Measurements from ENCODE around the gene ZNF670. TPM values are rescaled to one million over a fixed set of nuclear protein-coding genes. Genes with fewer than 3 reads are reported as not detected.

Gene ZNF670
- total and polyA plus RNA-seq, 9 donors = 1.3 to 5.3 (median 4.1) TPM

GRCh38 chr1:247079141-247079874, 697 bp upstream of the ZNF670 start:
- Histone ChIP-seq H3K4me3 (peak overlapping the region; percentile 90), H3K27me3 (no peaks in the 10 kb centered on the region), H3K9me3 (no peaks in the 10 kb centered on the region), H3K4me1 (ENCODE audit: insufficient read depth) (peaks cover 2% of the 10 kb centered on the region), H3K36me3 (no peaks in the 10 kb centered on the region), H3K27ac (no peak overlapping the region)
- WGBS, 3 donors = 41 to 50% (median 50%) methylated on average over 23 of the region's 23 CpGs
- no peak for DNase-seq
- no peak for TF ChIP-seq CTCF (IDR thresholded peaks at IDR 0.05)
- no peak for TF ChIP-seq EP300 (IDR thresholded peaks at IDR 0.05)
- TF ChIP-seq POLR2A (IDR thresholded peaks at IDR 0.05) = no peak
- intact Hi-C loops (cut with DNase I) = no loop called here

- H3K4me1 ChIP-seq (ENCODE audit: insufficient read depth) = peaks cover 2% of the 10 kb centered on the region
- 0 to 1% (median 1%) methylated on average over 8 of the region's 8 CpGs for WGBS, 3 donors
- DNase-seq = no peak
- no peaks in the 10 kb centered on the region for H3K36me3 ChIP-seq
- H3K27me3 ChIP-seq = no peaks in the 10 kb centered on the region
- peak overlapping the region; percentile 90 for H3K4me3 ChIP-seq
- TF ChIP-seq CTCF (IDR thresholded peaks at IDR 0.05) (no peak), POLR2A (IDR thresholded peaks at IDR 0.05) (no peak), EP300 (IDR thresholded peaks at IDR 0.05) (no peak)
- H3K9me3 ChIP-seq = no peaks in the 10 kb centered on the region
- H3K27ac ChIP-seq = no peak overlapping the region
- intact Hi-C loops (cut with DNase I) = no loop called here
Observed at GRCh38 chr1:247077876-247078257, 744 bp downstream of the ZNF670 start.

GRCh38 chr1:247077213-247077612, 1.4 kb downstream of the ZNF670 start:
- no peaks in the 10 kb centered on the region for H3K36me3 ChIP-seq
- H3K9me3 ChIP-seq = no peaks in the 10 kb centered on the region
- no peak overlapping the region for H3K4me3 ChIP-seq
- WGBS, 3 donors = 49 to 60% (median 51%) methylated on average over 3 of the region's 3 CpGs
- intact Hi-C loops (cut with DNase I) = no loop called here
- no peaks in the 10 kb centered on the region for H3K27me3 ChIP-seq
- TF ChIP-seq POLR2A (IDR thresholded peaks at IDR 0.05) = no peak
- no peak for TF ChIP-seq EP300 (IDR thresholded peaks at IDR 0.05)
- TF ChIP-seq CTCF (IDR thresholded peaks at IDR 0.05) = no peak
- no peak for DNase-seq
- peaks cover 2% of the 10 kb centered on the region for H3K4me1 ChIP-seq (ENCODE audit: insufficient read depth)
- H3K27ac ChIP-seq = no peak overlapping the region

- no peak for DNase-seq
- 97 to 98% (median 98%) methylated on average over 3 of the region's 3 CpGs for WGBS, 3 donors
- no peaks in the 10 kb centered on the region for H3K36me3 ChIP-seq
- H3K4me1 ChIP-seq (ENCODE audit: insufficient read depth) = no peaks in the 10 kb centered on the region
- intact Hi-C loops (cut with DNase I) = no loop called here
- no peak for TF ChIP-seq EP300 (IDR thresholded peaks at IDR 0.05)
- TF ChIP-seq CTCF (IDR thresholded peaks at IDR 0.05) = no peak
- H3K27ac ChIP-seq = no peak overlapping the region
- H3K4me3 ChIP-seq = no peak overlapping the region
- H3K9me3 ChIP-seq = no peaks in the 10 kb centered on the region
- H3K27me3 ChIP-seq = no peaks in the 10 kb centered on the region
Observed at GRCh38 chr1:247070645-247071044, 8.0 kb downstream of the ZNF670 start.

Measured in ovary (tissue), 9 donors.